RPMI7951 (cell line): Measurements from ENCODE around the gene LRRC2. TPM values are rescaled to one million over a fixed set of nuclear protein-coding genes. Genes with fewer than 3 reads are reported as not detected.
"Not testable (repeated sequence)": the region's sequence is repeated elsewhere in the genome, so short reads cannot be mapped to it uniquely, and the experiment has no call there.

ENCODE experiments used
- DNase-seq: peaks from one replicate; pipeline ENCODE4 v3.0.0-alpha.2; 2012; ENCODE audit warnings: low read depth
- total RNA-seq: library from RNA; depleted of rRNA; stranded (reverse); fragments of >200 nt; shearing (Covaris generic); gene quantifications from 2 replicates; pipeline ENCODE4 v1.2.3, GENCODE V29; 2014

LRRC2 gene
- total RNA-seq, 1 experiment from 2014 or later: 0.12 TPM

- DNase-seq: no peak
These were observed 18.7 kb upstream of the LRRC2 start for GRCh38 chr3:46584598-46585467.

GRCh38 chr3:46580675-46581074 is 14.6 kb upstream of the LRRC2 start:
- no peak for DNase-seq

- DNase-seq: no peak
These were observed 13.7 kb upstream of the LRRC2 start for GRCh38 chr3:46579756-46580286.

- no peak for DNase-seq
These were observed 13.1 kb upstream of the LRRC2 start for GRCh38 chr3:46578973-46579755.

- DNase-seq: not testable (repeated sequence)
These were observed 11.6 kb upstream of the LRRC2 start for GRCh38 chr3:46577580-46578249.

- DNase-seq: no peak
These were observed 10.8 kb upstream of the LRRC2 start for GRCh38 chr3:46576879-46577278.

- no peak for DNase-seq
These were observed 10.3 kb upstream of the LRRC2 start for GRCh38 chr3:46576386-46576785.

- no peak for DNase-seq
These were observed 9.6 kb upstream of the LRRC2 start for GRCh38 chr3:46575577-46576222.

GRCh38 chr3:46574881-46575576 is 8.9 kb upstream of the LRRC2 start:
- no peak for DNase-seq

GRCh38 chr3:46574243-46574646 is 8.1 kb upstream of the LRRC2 start:
- DNase-seq: no peak

- DNase-seq: no peak
These were observed 7.6 kb upstream of the LRRC2 start for GRCh38 chr3:46573701-46574100.

- DNase-seq: no peak
These were observed 5.6 kb upstream of the LRRC2 start for GRCh38 chr3:46571684-46572083.

GRCh38 chr3:46565607-46566039 is 479 bp downstream of the LRRC2 start:
- no peak for DNase-seq

- no peak for DNase-seq
These were observed 1.0 kb downstream of the LRRC2 start for GRCh38 chr3:46565077-46565476.

GRCh38 chr3:46564190-46565021 is 1.7 kb downstream of the LRRC2 start:
- peak; percentile 33 for DNase-seq

- DNase-seq: peak; percentile 34
These were observed 4.2 kb downstream of the LRRC2 start for GRCh38 chr3:46561951-46562350.

- no peak for DNase-seq
These were observed 4.6 kb downstream of the LRRC2 start for GRCh38 chr3:46561511-46561910.

- peak; percentile 19 for DNase-seq
These were observed 6.9 kb downstream of the LRRC2 start for GRCh38 chr3:46559091-46559704.
